H1 (cell line): ENCODE measurements around the gene SIRT5. TPM values are rescaled to one million over a fixed set of nuclear protein-coding genes. Genes with fewer than 3 reads are reported as not detected.
A peak's percentile ranks its signal among the peaks of the same experiment; 100 is the strongest.

Source experiments
- ATF2 ChIP-seq: IDR thresholded peaks from 2 replicates; pipeline ENCODE4 v1.6.1; 2012; ENCODE audit warnings: low read length, inconsistent platforms
- CBX5 ChIP-seq: fragments of 300-800, 300-1000 bp; sonication (generic); IDR thresholded peaks from 2 replicates; pipeline ENCODE4 v1.7.1; 2016; ENCODE audit warnings: antibody characterized with exemption, low read length, low read depth
- CREB1 ChIP-seq: IDR thresholded peaks from 2 replicates; pipeline ENCODE4 v1.6.1; 2012; ENCODE audit warnings: inconsistent platforms
- GABPA ChIP-seq: IDR thresholded peaks from 2 replicates; pipeline ENCODE4 v1.6.1; 2011; ENCODE audit warnings: mild to moderate bottlenecking, low read length, moderate library complexity, borderline replicate concordance; ENCODE audit not compliant: insufficient read depth
- JUN ChIP-seq: IDR thresholded peaks from 2 replicates; pipeline ENCODE4 v1.6.1; 2011; ENCODE audit warnings: low read depth, mild to moderate bottlenecking, improper control_type of control experiment, low read length
- KDM1A ChIP-seq: fragments of 200-600, 300-600 bp; sonication (generic); IDR thresholded peaks from 2 replicates; pipeline ENCODE4 v1.7.1; 2016; ENCODE audit warnings: mild to moderate bottlenecking, low read length, borderline replicate concordance
- KDM5A ChIP-seq: fragments of 200-600 bp; IDR thresholded peaks from 2 replicates; pipeline ENCODE4 v1.7.1; 2012; ENCODE audit warnings: mild to moderate bottlenecking, low read length, inconsistent platforms, mixed read lengths
- MAFK ChIP-seq: IDR thresholded peaks from 2 replicates; pipeline ENCODE4 v1.6.1; 2012; ENCODE audit warnings: low read depth, mild to moderate bottlenecking, improper control_type of control experiment, low read length
- MAX ChIP-seq: IDR thresholded peaks from 2 replicates; pipeline ENCODE4 v1.6.1; 2012; ENCODE audit warnings: inconsistent platforms
- POU5F1 ChIP-seq: IDR thresholded peaks from 2 replicates; pipeline ENCODE4 v1.6.1; 2011; ENCODE audit warnings: low read depth, mild to moderate bottlenecking, low read length, moderate library complexity
- RXRA ChIP-seq: IDR thresholded peaks from 2 replicates; pipeline ENCODE4 v1.6.1; 2011; ENCODE audit warnings: low read depth, mild to moderate bottlenecking, low read length, moderate library complexity; ENCODE audit not compliant: insufficient read depth
- SIX5 ChIP-seq: IDR thresholded peaks from 2 replicates; pipeline ENCODE4 v1.6.1; 2011; ENCODE audit warnings: mild to moderate bottlenecking, low read depth, low read length
- SP2 ChIP-seq: IDR thresholded peaks from 2 replicates; pipeline ENCODE4 v1.6.1; 2012; ENCODE audit warnings: mild to moderate bottlenecking, low read length, inconsistent platforms
- TAF1 ChIP-seq: IDR thresholded peaks from 2 replicates; pipeline ENCODE4 v1.6.1; 2011; ENCODE audit warnings: mild to moderate bottlenecking, low read depth, low read length
- TAF7 ChIP-seq: optimal IDR thresholded peaks from 2 replicates; pipeline ENCODE3; 2011; ENCODE audit warnings: low read depth, mild to moderate bottlenecking, inconsistent platforms, low read length, moderate library complexity, borderline replicate concordance
- YY1 ChIP-seq: IDR thresholded peaks from 2 replicates; pipeline ENCODE4 v1.6.1; 2011; ENCODE audit warnings: low read depth, mild to moderate bottlenecking, low read length
- polyA plus RNA-seq, 7 experiments: library from polyadenylated mRNA; depleted of rRNA in 3 of 7; stranded (reverse) in 5 of 7; unstranded in 2 of 7; fragments of >200 nt in 5 of 7; fragments of 200-250 nt in 2 of 7; gene quantifications; 1 replicate in 5 of 7; 2 replicates in 1 of 7; 4 replicates in 1 of 7; pipeline versions ENCODE4 v1.2.1 to v1.2.3, GENCODE V29; 2011 to 2013; ENCODE audit warnings: missing spikeins in 2 of 7, mixed read lengths in 2 of 7
- total RNA-seq: library from RNA; stranded (reverse); fragmentation: NEBNext Ultra II Directional; extraction: Animal tissue kit (Norgen Biotek cat#: 25700); gene quantifications from 2 replicates; pipeline ENCODE4 v1.2.1, GENCODE V29; 2021
- TF ChIP-seq, protein P1 (sequence below), 3 experiments: IDR thresholded peaks; 1 replicate in 2 of 3; 2 replicates in 1 of 3; pipeline versions ENCODE4 v1.5.1 to v1.6.1; 2011; ENCODE audit warnings: low read length in 3 of 3, mild to moderate bottlenecking in 3 of 3, inconsistent platforms in 2 of 3, low read depth in 1 of 3, moderate library complexity in 1 of 3; ENCODE audit not compliant: insufficient read depth in 1 of 3; ENCODE audit errors: control extremely low read depth in 1 of 3
- TF ChIP-seq, protein P2 (sequence below): IDR thresholded peaks from 2 replicates; pipeline ENCODE4 v1.6.1; 2011; ENCODE audit warnings: low read length, improper control_type of control experiment

The SIRT5 gene
- total and polyA plus RNA-seq, 2 of the 8 experiments (the other 6 are each of a cell fraction or from before 2014, with no cell fraction given): 7.4 to 14.7 TPM

GRCh38 chr6:13614926-13615791 lies 40.8 kb downstream of the SIRT5 start, which contains the start of gene NOL7 (continued):
- no peak for TF ChIP-seq RXRA
- TF ChIP-seq GABPA: peak; percentile 89; the same call in 1 of the 2 replicates
- no peak for TF ChIP-seq KDM1A
- TF ChIP-seq MAFK: no peak
- no peak for TF ChIP-seq JUN
- peak; percentile 89 for TF ChIP-seq TAF1
- peak; percentile 66; the same call in 1 of the 2 replicates for TF ChIP-seq YY1
- peak; percentile 66 for TF ChIP-seq TAF7
- peak; percentile 53; the same call in 1 of the 2 replicates for TF ChIP-seq KDM5A
- TF ChIP-seq MAX: peak; percentile 99
- TF ChIP-seq SIX5: no peak
- no peak for TF ChIP-seq POU5F1
- TF ChIP-seq SP2: peak; percentile 56; the same call in 1 of the 2 replicates
- TF ChIP-seq ATF2: 0 out of 2 replicates have a peak, but pooled peaks have one; percentile 36
- no peak for TF ChIP-seq CBX5
- no peak for TF ChIP-seq CREB1
- TF ChIP-seq, protein P1, sequence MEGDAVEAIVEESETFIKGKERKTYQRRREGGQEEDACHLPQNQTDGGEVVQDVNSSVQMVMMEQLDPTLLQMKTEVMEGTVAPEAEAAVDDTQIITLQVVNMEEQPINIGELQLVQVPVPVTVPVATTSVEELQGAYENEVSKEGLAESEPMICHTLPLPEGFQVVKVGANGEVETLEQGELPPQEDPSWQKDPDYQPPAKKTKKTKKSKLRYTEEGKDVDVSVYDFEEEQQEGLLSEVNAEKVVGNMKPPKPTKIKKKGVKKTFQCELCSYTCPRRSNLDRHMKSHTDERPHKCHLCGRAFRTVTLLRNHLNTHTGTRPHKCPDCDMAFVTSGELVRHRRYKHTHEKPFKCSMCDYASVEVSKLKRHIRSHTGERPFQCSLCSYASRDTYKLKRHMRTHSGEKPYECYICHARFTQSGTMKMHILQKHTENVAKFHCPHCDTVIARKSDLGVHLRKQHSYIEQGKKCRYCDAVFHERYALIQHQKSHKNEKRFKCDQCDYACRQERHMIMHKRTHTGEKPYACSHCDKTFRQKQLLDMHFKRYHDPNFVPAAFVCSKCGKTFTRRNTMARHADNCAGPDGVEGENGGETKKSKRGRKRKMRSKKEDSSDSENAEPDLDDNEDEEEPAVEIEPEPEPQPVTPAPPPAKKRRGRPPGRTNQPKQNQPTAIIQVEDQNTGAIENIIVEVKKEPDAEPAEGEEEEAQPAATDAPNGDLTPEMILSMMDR (IDR thresholded peaks at IDR 0.05; ENCODE audit: control extremely low read depth in 1 of 3, insufficient read depth in 1 of 3, low read depth in 1 of 3, low read length in 3 of 3): peak; percentile 80 to 99 (median 95)
- TF ChIP-seq, protein P2, sequence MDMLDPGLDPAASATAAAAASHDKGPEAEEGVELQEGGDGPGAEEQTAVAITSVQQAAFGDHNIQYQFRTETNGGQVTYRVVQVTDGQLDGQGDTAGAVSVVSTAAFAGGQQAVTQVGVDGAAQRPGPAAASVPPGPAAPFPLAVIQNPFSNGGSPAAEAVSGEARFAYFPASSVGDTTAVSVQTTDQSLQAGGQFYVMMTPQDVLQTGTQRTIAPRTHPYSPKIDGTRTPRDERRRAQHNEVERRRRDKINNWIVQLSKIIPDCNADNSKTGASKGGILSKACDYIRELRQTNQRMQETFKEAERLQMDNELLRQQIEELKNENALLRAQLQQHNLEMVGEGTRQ: no peak
